Activated T-cell treated with anti-CD3 and anti-CD28 coated beads, Interleukin-2, amount 50 U/mL, for 72 hours (primary cell): ENCODE results near the gene TIMP2. TPM values are rescaled to one million over a fixed set of nuclear protein-coding genes. Genes with fewer than 3 reads are reported as not detected.
"Not testable (repeated sequence)": the region's sequence is repeated elsewhere in the genome, so short reads cannot be mapped to it uniquely, and the experiment has no call there.

Source experiments
- ATAC-seq, 2 donors: fragments of 150-1000 bp; cut with Tn5 transposase; replicated peaks in 1 of 2; 2 replicates each; pipeline ENCODE4 v1.10.0; 2021; ENCODE audit warnings: moderate library complexity in 2 of 2, mild to moderate bottlenecking in 1 of 2
- DNase-seq, 2 donors: peaks; one replicate each; pipeline ENCODE4 v3.0.0; 2021 to 2022; ENCODE audit warnings: mixed read lengths in 1 of 2
- H3K27ac Mint-ChIP-seq: one replicate; pipeline ENCODE4 v1.8.0; 2022; ENCODE audit warnings: mild to moderate bottlenecking, moderate library complexity, mixed read lengths
- H3K27me3 Mint-ChIP-seq: one replicate; pipeline ENCODE4 v1.8.0; 2022; ENCODE audit warnings: low read depth, mixed read lengths
- H3K36me3 Mint-ChIP-seq, 2 donors: one replicate each; pipeline ENCODE4 v1.8.0; 2022; ENCODE audit warnings: mixed read lengths in 2 of 2, mild to moderate bottlenecking in 1 of 2; ENCODE audit not compliant: insufficient read depth in 2 of 2
- H3K4me1 Mint-ChIP-seq: one replicate; pipeline ENCODE4 v1.8.0; 2022; ENCODE audit warnings: low read depth, mixed read lengths
- H3K4me3 Mint-ChIP-seq, 2 donors: one replicate each; pipeline ENCODE4 v1.8.0; 2022; ENCODE audit warnings: mild to moderate bottlenecking in 2 of 2, mixed read lengths in 2 of 2, moderate library complexity in 2 of 2
- H3K9me3 Mint-ChIP-seq, 2 donors: one replicate each; pipeline ENCODE4 v1.8.0; 2022; ENCODE audit warnings: mixed read lengths in 2 of 2
- total RNA-seq, 2 donors: library from RNA; stranded (reverse); gene quantifications; one replicate each; pipeline ENCODE4 v1.2.3, GENCODE V29; 2022

Gene TIMP2
- total RNA-seq, 2 donors from 2014 or later: 2.6 to 4.1 TPM

DNA sequence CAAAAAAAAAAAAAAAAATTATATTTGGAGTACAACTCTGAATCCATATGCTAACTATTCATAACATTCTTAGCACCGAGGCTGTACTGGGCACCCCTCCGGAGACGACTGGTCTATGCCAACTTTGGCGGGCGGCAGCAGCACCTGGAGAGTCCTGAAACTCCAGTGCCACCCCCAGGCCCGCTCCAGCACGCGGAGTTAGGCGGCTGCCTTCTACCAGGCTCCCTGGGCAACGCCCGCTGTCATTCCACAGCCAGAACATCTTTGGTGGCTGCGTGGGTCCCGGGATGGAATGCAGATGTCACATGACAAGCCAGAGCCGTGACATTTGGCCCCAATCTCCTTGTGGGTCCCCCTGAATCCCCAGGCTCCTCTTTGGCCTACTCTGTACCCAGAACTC lies 6.2 kb downstream of the TIMP2 start:
- H3K9me3 Mint-ChIP-seq: no peaks in the 10 kb centered on the region
- no peaks in the 10 kb centered on the region for H3K27me3 Mint-ChIP-seq
- peaks cover 31% of the 10 kb centered on the region for H3K4me1 Mint-ChIP-seq
- no peak for ATAC-seq
- H3K27ac Mint-ChIP-seq: no peak overlapping the region
- no peak for DNase-seq
- H3K36me3 Mint-ChIP-seq: no peaks in the 10 kb centered on the region
- H3K4me3 Mint-ChIP-seq: no peak overlapping the region

DNA sequence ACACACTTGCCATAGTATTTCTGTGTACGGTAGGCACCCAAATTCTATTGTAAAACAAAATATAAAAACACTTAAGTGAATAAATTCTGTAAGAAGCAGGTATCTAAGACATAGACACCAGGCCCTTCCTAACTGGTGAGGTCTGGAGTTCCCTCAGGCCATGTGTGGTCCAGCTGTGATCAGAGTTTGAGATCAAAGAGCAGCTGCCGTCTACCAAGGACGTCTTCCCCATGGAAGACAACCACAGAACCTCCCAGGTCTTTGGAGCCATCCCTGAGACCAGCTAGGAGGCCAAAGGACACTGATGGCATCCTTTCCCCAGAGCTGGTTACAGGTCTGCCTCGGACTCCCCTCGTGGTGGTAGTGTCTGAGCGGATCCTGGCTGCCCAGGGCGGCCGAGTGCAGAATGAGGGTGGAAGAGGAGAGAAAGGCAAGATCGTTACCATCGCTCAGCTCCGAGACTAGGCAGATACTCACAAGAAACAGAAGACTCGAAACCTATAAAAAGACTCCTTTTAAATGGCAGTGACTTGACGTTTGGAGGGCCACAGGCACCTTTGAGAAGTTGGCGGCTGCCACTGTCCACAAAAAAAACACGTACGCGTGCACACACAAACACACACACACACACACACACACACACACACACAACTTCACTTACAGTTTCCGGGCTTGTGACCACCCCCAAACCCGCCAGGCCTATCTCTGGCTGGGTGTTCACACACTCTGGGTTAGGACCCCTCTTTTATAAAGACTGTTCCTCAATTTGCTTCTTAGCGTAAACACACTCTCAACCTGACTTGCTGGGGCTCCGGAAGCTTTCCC lies 7.5 kb downstream of the TIMP2 start:
- ATAC-seq (no peak), DNase-seq (no peak)
- Mint-ChIP-seq H3K27ac (no peak overlapping the region), H3K27me3 (no peaks in the 10 kb centered on the region), H3K4me1 (peaks cover 20% of the 10 kb centered on the region), H3K4me3 (no peak overlapping the region), H3K9me3 (no peaks in the 10 kb centered on the region), H3K36me3 (no peaks in the 10 kb centered on the region)

- H3K27me3 Mint-ChIP-seq: no peaks in the 10 kb centered on the region
Measured at GRCh38 chr17:78915872-78916632, 9.1 kb downstream of the TIMP2 start.

GRCh38 chr17:78913115-78913514 lies 12.1 kb downstream of the TIMP2 start:
- Mint-ChIP-seq H3K4me3 (no peak overlapping the region), H3K9me3 (no peaks in the 10 kb centered on the region), H3K36me3 (no peaks in the 10 kb centered on the region), H3K27ac (no peak overlapping the region), H3K4me1 (peaks cover 16% of the 10 kb centered on the region), H3K27me3 (no peaks in the 10 kb centered on the region)
- ATAC-seq (no peak), DNase-seq (no peak)

More at GRCh38 chr17:78915872-78916632, 9.1 kb downstream of the TIMP2 start:
- ATAC-seq (peak; percentile 41 to 56), DNase-seq (no peak)
- no peak overlapping the region for H3K27ac Mint-ChIP-seq
- H3K36me3 Mint-ChIP-seq: no peaks in the 10 kb centered on the region
- H3K9me3 Mint-ChIP-seq: no peaks in the 10 kb centered on the region
- H3K4me1 Mint-ChIP-seq: peaks cover 16% of the 10 kb centered on the region
- H3K4me3 Mint-ChIP-seq: peak overlapping the region; percentile 6 to 55

DNA sequence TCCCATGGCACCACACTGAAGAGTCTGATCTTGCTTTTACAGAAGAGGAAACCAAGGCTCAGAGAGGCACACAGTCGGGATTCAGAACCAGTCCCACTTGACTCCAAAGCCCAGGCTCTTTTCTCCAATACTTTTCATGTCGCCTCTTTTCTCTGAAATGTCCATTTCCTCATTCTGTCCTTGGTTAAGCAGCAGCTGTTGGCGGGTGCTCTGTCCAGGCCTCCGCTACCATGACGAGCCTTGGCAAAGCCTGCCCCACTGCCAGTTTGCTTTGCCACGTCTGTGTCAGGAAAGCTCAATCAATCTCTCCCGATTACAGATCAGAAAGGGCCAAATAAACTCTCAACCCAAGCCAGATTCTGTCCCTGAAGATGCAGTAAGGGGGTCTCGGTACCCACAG lies 13.1 kb downstream of the TIMP2 start:
- Mint-ChIP-seq H3K36me3 (no peaks in the 10 kb centered on the region), H3K4me3 (no peak overlapping the region), H3K27me3 (no peaks in the 10 kb centered on the region), H3K9me3 (no peaks in the 10 kb centered on the region), H3K27ac (no peak overlapping the region), H3K4me1 (peaks cover 16% of the 10 kb centered on the region)
- no peak for DNase-seq
- no peak for ATAC-seq

- H3K4me1 Mint-ChIP-seq: peaks cover 14% of the 10 kb centered on the region
- not testable (repeated sequence) for DNase-seq, H3K36me3 Mint-ChIP-seq, ATAC-seq, H3K9me3 Mint-ChIP-seq, H3K27ac Mint-ChIP-seq, H3K4me3 Mint-ChIP-seq, H3K27me3 Mint-ChIP-seq
Measured at GRCh38 chr17:78911543-78911942, 13.6 kb downstream of the TIMP2 start.

- peaks cover 5% of the 10 kb centered on the region for H3K4me1 Mint-ChIP-seq
- no peaks in the 10 kb centered on the region for H3K36me3 Mint-ChIP-seq
- H3K27ac Mint-ChIP-seq: no peak overlapping the region
Measured at GRCh38 chr17:78910497-78911284, 14.5 kb downstream of the TIMP2 start.

DNA sequence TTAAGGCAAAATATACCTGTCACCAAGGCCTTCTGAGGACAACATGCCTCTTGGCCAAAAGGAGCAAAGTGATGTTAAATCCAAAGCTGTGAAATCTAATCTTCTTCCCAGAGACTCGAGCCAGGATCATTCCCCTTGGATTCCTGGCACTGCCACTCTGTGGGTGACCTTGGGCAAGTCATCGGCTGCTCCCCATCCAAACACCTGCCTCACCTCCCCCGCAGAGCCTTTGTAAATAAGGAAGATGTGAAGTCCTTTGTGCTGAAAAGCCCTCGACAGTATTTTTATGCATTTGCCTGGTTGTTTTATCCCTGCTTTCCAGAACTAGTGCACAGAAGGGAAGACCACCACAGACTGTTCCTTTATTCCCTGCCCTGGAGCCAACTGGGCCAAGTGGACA lies 16.8 kb downstream of the TIMP2 start:
- no peaks in the 10 kb centered on the region for H3K27me3 Mint-ChIP-seq
- no peak overlapping the region for H3K27ac Mint-ChIP-seq
- ATAC-seq (no peak), DNase-seq (no peak)
- H3K9me3 Mint-ChIP-seq: no peaks in the 10 kb centered on the region
- no peaks in the 10 kb centered on the region for H3K36me3 Mint-ChIP-seq
- no peak overlapping the region for H3K4me3 Mint-ChIP-seq
- H3K4me1 Mint-ChIP-seq: peaks cover 6% of the 10 kb centered on the region

More at GRCh38 chr17:78910497-78911284, 14.5 kb downstream of the TIMP2 start:
- no peaks in the 10 kb centered on the region for H3K27me3 Mint-ChIP-seq
- H3K9me3 Mint-ChIP-seq: no peaks in the 10 kb centered on the region
- no peak for ATAC-seq
- H3K4me3 Mint-ChIP-seq: no peak overlapping the region
- DNase-seq: no peak

DNA sequence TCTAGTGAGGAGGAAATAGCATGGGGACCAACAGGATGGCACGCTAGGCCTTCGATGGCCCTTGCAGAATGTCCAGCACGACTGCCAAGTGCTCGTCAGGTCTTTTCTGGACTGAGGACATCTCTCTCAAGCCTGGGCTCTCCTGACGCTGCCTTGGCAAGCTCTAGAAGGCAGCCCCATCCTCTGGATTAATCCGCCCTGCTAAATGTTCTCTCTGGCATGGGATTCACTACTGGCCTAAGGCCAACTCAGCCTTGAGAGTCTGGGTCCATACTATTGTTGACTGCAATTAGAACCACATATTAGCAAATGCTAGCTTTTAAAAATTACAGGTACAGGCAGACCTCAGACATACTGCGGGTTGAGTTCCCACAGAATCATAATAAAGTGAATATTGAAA lies 19.6 kb downstream of the TIMP2 start:
- Mint-ChIP-seq H3K9me3 (no peaks in the 10 kb centered on the region), H3K4me3 (no peak overlapping the region), H3K36me3 (no peaks in the 10 kb centered on the region), H3K4me1 (peaks cover 17% of the 10 kb centered on the region), H3K27me3 (no peaks in the 10 kb centered on the region), H3K27ac (no peak overlapping the region)
- no peak for ATAC-seq
- DNase-seq: no peak

GRCh38 chr17:78905116-78905515 lies 20.1 kb downstream of the TIMP2 start:
- Mint-ChIP-seq H3K27me3 (no peaks in the 10 kb centered on the region), H3K4me1 (peaks cover 17% of the 10 kb centered on the region)
- no peak for ATAC-seq

GRCh38 chr17:78904371-78904770 lies 20.8 kb downstream of the TIMP2 start:
- H3K27me3 Mint-ChIP-seq: no peaks in the 10 kb centered on the region
- no peak overlapping the region for H3K27ac Mint-ChIP-seq
- no peak overlapping the region for H3K4me3 Mint-ChIP-seq
- peaks cover 17% of the 10 kb centered on the region for H3K4me1 Mint-ChIP-seq
- H3K36me3 Mint-ChIP-seq: no peaks in the 10 kb centered on the region
- ATAC-seq: no peak
- no peaks in the 10 kb centered on the region for H3K9me3 Mint-ChIP-seq
- no peak for DNase-seq

More at GRCh38 chr17:78905116-78905515, 20.1 kb downstream of the TIMP2 start:
- Mint-ChIP-seq H3K4me3 (no peak overlapping the region), H3K36me3 (no peaks in the 10 kb centered on the region), H3K9me3 (no peaks in the 10 kb centered on the region), H3K27ac (no peak overlapping the region)
- DNase-seq: no peak

DNA sequence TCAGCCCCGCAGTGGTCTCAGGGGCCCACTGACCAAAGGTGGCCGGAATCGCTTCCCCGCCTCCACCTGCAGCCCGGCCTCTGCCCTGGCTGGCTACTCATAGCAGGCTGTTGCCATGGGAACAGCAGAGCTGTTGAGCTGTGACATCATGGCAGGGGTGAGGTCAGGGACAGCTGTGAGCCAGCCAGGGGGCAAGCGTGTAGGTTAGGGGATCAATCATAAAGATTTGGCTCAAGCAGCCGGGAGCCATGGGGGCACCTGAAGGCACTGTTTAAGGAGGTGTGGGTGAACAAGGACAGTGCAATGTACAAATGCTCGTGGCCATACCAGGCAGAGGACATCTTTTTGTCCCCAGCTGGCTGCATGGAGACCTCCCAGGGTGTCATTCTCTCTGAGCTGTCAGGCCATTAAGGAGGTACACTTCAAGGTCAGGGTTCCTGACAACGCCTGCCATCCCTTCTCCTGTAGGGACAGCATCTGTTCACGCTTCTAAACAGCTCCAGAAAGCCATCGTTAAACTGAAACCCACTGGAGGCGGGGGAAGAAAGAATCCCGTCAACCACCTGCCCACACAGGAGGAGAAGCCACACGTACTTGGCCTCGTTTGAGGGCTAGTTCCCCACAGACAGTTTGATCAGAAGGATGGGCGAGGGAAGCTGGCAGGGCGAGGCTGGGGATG lies 21.9 kb downstream of the TIMP2 start, which contains the start of gene CEP295NL:
TSS of gene CEP295NL (minus strand) at position 101 of the 679 bp plus-strand sequence. CDS start 1,373 bp downstream, outside the sequence.
- ATAC-seq (peak; percentile 74 to 86), DNase-seq (peak; percentile 44 to 55)
- Mint-ChIP-seq H3K27ac (no peak within 1 kb of the TSS), H3K36me3 (no peaks in the 10 kb centered on the region), H3K9me3 (no peaks in the 10 kb centered on the region), H3K4me3 (peak within 1 kb of the TSS; percentile 46 to 64), H3K4me1 (peaks cover 17% of the 10 kb centered on the region), H3K27me3 (no peaks in the 10 kb centered on the region)
